Stimulated activated CD8-positive, alpha-beta memory T cell treated with anti-CD3 and anti-CD28 coated beads, Interleukin-15, amount 100 ng/mL, for 24 hours (primary cell): ENCODE measurements around the gene CYB561A3.
A peak's percentile ranks its signal among the peaks of the same experiment; 100 is the strongest.

Source experiments
- DNase-seq: peaks from one replicate; pipeline ENCODE4 v3.0.0-alpha.2; 2020; ENCODE audit warnings: low read depth

CYB561A3 gene

DNA sequence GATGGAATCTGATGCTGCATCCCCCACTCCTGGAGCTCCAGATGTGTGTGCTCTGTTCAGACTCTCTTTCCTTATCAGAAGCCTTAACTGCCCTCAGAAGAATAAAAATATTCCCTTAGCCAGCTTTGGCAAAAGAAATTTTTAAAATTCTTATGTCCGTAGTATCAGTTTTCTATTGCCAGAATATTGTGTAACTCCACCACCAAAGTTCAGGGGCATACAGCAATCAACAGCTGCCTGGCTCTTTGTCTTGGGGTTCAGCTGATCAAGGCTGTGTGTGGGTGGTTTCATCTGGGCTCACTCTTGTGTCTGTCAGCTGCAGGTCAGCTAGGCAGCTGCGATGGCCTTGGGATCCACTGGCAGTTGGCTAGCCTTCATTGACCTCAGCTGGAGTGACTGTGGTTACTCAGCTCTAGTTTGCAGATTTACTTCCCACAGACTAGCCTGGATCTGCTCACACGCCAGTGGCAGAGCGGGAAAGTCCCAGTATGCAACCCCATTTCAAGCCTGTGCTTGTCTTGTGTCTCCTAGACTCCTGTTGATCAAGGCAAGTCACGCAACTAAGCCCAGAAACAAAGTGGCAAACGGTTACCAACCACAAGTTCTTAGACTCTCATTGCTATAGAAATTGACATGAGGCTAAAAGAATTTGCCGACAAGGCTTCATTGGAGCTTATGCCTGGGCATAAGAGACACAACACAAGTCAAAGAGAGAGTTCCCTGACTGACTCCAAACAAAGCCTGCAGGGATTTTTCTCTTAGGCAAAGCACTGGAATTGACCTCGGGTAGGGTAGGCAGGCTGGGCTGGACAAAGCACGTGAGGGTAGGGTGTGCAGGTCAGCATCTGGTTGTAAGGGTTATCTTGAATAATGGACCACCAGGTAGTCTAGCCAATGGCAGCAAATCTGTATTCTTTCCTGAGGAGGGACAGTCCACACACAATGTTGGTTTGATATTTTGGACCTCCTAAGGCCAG lies 8.0 kb upstream of the CYB561A3 start:
- DNase-seq: no peak

DNA sequence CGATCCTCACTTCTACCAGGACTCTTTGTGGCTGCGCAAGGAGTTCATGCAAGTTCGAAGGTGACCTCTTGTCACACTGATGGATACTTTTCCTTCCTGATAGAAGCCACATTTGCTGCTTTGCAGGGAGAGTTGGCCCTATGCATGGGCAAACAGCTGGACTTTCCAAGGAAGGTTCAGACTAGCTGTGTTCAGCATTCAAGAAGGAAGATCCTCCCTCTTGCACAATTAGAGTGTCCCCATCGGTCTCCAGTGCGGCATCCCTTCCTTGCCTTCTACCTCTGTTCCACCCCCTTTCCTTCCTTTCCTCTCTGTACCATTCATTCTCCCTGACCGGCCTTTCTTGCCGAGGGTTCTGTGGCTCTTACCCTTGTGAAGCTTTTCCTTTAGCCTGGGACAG lies 7.0 kb upstream of the CYB561A3 start:
- no peak for DNase-seq

DNA sequence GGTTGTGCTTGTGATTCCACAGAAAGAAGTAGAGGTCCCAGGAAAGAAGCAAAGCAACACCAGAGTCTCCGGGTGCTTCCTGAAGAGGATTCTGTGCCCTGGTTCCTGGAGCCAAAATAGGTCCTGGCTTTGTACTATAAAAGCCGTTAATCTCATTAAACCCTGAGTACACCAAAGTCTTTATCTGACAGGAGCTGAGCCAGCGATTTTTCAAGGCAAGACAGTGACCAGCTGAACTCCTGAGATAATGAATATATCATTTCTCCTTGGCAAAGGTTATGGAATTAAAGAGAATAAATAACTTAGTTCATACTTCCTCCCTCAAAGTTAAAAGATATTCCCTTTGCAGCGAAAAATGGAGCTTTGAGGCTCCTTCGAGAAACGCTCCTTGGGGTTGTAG lies 5.7 kb upstream of the CYB561A3 start:
- DNase-seq: no peak

DNA sequence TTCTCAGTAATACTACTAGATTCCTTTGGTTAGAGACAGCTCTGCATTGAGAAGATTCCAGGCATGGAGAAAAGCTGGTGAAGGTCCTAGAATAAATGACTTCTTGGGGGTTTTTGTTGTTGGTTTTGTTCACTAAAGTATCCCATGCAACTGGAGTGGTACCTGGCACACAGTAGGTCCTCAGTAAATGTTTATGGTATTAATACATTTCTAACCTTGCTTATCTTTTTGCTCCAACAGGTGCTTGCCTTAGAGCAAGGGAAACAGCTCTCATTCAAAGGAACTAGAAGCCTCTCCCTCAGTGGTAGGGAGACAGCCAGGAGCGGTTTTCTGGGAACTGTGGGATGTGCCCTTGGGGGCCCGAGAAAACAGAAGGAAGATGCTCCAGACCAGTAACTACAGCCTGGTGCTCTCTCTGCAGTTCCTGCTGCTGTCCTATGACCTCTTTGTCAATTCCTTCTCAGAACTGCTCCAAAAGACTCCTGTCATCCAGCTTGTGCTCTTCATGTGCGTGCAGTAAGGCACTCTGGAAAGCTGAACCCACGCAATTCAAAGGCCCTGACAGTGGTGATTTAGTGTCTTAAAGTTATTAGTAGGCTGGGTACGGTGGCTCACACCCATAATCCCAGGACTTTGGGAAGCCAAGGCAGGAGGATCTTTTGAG lies 2.5 kb upstream of the CYB561A3 start:
- no peak for DNase-seq

DNA sequence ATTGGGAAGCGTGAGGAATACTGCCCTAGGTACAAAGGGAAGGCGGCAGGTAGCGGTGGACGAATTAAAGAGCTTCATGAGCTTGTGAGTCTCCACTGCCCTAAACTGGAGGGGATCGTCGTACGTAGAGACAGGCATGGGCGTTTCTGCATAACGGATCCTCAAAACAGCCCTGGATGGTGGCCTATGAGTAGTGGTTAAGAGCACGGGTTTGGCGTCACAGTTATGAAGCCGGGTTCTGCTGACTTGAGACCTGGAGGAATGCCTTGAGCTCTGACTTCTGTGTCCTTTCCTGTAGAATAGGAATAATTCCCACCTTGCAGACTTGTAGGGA lies 827 bp upstream of the CYB561A3 start:
- DNase-seq: no peak

DNA sequence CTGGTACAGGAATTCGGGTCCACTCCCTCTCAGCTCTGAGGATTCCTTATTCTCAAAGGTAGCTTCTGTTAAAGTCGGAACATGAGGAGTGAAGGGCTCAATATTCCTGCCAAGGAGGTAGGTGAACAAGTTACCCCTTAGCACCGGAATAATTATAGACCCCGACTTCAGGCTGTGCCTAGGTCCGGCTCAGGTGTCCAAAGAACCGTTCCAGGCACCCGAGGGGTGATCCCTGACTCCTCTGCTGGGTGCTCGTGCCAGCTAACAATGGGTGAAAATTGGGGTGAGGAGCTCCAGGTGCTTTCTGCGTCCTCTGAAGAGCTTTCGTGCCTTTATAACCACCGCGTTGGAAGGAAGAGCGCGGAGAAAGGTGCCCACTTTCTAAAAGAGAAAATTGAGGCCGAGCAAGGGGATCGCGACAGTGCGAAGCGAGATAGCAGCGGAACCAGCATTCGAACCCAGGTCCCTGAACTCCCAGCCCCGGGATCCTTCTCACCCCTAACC lies 393 bp downstream of the CYB561A3 start:
- peak; percentile 3 for DNase-seq

DNA sequence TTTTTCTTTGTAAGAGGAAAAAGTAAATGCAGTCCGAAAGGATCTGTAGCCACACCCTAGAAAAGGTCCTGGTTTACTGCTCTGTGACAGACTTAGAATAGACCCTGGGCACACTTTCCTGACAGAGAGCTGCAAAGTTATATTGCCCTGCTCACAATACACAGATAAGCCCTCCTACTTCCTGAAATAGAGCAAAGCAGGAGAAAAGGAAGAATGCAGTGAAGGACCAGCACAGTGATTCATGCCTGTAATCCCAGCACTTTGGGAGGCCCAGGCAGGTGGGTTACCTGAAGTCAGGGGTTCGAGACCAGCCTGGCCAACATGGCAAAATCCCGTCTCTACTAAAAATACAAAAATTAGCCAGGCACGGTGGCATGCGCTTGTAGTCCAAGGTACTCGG lies 2.2 kb downstream of the CYB561A3 start:
- no peak for DNase-seq

DNA sequence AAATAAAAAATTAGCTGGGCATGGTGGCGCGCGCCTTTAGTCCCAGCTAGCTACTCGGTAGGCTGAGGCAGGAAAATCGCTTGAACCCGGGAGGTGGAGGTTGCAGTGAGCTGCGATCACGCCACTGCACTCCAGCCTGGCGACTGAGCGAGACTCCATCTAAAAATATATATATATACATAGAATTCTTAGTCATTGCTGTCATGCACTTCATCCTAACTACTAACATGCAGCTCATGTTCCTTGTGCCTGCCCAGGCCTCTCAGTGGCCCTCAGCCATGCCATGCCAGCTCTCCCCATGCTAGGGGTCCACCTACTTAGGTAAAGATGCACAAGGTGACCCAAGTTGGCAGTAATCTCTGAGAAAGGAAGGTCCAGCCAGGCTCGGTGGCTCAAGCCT lies 3.1 kb downstream of the CYB561A3 start:
- DNase-seq: no peak

DNA sequence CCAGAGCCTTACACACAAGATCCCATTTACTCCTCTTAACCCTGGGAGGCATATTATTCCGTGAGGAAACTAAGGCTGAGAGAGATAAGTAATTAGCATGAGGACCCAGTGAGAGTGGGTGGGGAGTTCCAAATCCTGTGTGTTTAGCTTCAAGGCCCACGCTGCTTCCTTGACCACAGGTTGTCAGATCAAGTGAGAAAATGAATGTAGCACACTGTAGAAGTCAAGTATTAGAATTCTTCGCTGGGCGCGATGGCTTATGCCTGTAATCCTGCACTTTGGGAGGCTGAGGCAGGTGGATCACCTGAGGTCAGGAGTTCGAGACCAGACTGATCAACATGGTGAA lies 3.8 kb downstream of the CYB561A3 start:
- no peak for DNase-seq

DNA sequence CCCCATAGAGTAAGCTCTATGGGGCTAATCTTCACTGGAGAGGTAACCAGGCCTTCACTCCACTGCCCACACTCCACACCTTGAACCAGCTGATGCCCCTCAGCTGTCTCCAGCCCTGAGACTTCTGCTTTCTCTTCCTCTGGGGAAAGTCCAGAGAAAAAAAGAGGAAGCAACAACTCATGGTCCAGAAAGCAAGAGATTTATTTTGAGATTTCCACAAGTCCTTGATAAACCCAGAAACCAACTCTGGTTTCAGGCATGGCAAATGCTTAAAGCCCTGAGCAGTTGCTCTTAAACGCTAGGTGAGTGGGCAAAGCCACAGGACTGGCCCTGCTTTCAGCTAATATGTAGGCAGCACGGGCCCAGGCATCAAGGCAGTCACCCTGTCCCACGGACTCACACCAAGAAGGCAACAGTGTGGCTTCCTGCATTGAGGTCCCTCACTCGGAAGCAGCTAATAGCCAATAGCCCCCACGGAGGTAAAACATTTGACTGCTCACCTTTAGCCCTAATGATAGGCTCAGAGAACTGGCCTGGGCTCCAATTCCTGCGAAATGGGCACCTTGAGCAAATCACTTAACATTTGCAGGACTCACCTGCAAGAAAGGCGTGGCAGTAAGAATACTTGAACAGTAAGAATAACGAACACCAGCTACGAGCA lies 4.3 kb downstream of the CYB561A3 start:
- no peak for DNase-seq

DNA sequence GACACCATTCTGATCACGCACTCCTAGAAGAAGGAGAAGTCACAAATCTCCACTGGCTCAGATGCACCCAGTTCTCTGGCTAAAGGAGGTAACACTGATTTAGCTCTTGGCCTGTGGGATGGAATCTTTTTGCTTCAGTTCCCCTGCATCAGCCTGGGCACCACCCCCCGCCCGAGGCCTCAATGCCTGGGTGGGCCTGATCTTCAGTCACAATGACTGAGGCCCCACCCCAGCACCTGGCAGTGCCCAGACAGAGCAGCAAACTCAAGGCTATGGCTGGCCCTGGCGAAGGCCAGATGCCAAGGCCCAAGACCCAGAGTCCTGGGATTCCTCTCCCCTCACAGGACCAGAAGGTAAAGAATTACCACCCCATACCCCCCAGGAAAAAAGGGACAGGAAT lies 5.0 kb downstream of the CYB561A3 start:
- no peak for DNase-seq

DNA sequence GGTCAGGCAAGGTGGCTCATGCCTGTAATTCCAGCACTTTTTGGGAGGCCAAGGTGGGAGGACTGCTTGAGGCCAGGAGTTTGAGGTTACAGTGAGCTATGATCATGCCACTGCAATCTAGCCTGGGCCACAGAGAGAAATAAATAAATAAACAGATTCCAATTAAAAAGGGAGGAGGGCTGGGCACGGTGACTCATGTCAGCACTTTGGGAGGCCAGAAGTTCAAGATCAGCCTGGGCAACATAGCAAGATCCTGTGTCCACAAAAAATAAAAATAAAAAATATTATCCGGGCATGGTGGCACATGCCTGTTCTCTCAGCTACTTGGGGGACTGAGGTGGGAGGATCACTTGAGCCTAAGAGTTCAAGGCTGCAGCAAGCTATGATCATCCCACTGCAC lies 7.5 kb downstream of the CYB561A3 start:
- DNase-seq: no peak

DNA sequence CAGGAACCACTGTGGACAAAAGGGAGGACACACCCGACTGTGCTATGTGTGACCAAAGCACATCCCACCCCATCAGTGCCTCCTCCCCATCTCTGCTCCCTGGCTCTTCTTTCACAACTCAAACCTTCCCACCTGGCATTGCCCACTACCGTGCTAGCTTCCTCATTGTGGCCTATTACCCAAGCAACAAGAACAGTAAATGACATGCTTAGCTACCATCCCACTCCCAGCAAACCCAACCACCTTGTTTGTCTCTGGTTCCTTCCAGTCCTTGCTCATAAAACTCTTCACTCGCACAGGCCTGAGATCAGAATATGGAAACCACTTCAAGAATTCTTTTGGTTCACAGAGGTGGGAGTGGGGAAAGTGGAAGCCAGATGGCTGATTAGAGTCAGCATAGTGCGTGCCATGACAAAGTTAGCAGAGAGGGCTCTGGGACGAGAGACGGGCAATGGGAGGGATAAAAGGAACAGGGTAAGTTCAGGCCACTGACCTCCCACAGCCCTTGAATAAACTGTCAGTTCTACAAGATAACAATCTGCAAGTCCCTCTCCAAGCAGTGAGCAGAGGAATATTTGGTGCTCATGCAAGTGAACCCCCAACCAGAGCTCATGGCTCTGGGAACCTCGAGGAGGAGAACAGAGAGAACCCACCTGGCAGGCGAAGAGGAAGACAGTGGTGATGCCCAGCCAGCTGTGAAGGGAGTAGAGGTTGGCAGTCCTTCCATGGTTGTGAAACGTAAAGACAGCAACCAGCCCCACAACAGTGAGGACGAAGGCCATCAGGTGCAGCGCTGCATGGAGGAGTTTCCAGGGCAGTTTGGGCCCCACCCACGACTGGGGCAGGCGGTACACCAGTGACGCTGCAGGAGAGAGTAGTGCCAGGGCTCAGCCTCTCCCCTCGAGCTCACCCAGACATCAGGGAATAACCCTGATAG lies 8.3 kb downstream of the CYB561A3 start:
- no peak for DNase-seq

DNA sequence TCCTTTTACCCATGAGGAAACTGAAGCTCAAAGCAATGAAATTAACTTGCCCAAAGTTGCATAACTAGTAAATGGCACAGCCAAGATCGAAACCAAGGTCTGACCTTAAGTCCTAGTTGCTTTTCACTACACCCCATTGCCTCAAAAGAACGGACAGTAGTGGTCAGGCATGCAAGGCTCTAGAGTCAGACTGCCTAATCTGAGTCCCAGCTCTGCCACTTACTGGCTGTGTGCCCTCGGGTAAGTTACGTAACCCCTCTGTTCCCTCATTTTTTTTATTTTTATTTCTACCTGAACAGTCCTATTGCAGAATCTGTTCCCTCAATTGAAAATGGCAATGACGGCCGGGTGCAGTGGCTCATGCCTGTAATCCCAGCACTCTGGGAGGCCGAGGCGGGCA lies 9.6 kb downstream of the CYB561A3 start:
- no peak for DNase-seq

DNA sequence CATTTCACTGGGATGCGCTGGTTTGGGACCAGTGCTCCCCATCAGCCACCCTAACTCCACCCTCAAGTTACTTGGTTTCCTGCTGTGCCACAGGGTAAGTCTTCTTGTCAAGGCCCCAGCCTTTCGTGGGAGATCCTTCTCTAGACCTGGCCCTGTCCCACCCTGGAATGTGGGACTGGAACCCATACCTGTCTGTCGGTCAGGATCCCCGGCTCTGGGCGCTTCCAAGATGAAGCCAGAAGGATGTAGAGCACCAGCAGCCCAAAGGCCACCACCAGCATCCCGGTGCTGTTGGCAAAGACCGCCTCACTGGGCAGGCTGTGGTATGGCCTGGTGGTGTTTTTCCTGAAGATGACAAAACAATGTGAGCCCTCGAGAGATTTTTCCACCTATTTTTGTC lies 10.9 kb downstream of the CYB561A3 start:
- no peak for DNase-seq

DNA sequence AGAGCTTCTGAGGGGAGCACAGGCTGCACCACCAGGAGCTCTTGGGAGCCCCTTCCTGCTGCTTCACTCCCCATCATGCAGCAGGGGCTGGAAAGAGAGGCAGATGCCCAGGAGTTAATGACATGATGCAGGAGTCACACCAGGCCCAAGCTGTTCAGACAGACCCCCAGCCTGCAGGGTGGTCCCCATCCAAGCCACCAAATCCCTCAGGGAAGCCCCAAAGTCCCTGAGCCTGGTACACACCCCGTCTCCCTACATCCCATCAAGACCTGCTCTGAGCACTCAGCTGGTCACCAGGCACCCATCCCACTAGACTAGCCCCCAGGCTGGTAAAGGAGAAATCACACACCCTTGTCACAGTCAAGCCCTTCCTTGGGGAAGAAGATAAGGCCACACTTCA lies 11.3 kb downstream of the CYB561A3 start:
- DNase-seq: no peak

DNA sequence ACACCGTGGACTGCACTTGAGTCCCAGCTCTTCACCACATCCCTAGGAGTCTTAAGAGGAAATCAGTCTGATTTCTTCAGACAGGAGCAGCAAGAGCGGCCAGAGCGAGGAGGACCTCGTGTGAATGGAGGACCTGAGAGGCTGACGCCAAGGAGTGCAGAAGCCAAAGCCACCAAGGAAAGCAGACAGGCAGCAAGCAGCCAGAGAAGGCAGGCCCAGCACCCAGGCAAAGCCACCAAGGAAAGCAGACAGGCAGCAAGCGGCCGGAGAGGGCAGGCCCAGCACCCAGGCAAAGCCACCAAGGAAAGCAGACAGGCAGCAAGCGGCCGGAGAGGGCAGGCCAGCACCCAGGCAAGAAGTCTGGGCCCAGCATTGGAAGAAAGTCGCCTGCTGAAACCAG lies 11.8 kb downstream of the CYB561A3 start:
- DNase-seq: no peak

DNA sequence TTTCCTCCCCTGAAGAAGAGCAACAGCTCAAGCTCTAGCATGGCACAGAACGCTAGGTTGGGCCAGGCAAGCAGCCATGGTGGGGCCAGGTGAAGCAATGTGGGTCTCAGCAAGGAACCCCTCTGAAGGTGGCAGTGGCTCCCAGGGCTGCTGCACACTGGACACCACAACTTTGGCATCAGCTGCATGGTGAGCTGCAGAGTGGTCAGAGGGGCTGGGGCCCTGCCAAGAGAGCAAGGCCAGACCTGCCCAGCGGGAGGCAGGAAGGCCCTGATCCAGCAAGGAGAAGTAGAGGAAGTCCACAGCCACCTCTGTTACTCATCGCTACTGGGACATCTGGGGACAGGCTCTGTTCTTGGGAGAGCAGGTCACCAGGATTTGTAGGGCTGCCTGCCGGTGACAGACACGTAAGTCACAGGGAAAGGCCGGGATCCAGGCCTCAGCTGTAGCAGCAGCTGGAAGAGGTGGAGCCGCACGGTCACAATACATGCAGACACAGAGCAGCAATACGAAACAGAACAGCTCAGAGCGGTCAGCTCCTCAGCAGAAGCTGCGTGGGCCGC lies 12.4 kb downstream of the CYB561A3 start:
- DNase-seq: no peak

DNA sequence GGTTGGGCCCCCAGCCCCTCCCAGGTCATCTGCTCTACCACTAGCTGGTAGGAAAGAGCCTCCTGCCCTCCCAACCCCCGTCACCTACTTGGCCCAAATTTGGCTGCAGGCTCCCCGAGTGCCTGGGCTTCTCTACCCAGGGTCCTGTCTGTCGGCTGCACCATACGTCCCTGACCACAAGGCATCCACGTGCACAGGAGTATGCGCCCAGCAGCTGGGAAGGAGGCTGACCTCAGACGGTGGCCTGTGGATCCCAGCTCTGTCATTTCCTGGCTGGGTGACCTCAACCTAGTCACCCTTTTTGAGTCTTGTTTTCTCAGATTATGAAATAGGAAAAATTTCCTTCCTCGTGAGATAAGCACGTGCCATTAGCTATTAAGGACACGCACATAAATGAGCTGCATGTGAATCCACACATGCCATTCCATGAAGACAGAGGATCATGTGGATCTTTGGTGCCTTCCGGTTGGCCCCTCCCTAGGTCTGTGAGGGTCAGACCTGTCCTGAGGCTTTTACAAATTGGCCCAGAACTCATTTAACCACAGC lies 13.7 kb downstream of the CYB561A3 start:
- no peak for DNase-seq

DNA sequence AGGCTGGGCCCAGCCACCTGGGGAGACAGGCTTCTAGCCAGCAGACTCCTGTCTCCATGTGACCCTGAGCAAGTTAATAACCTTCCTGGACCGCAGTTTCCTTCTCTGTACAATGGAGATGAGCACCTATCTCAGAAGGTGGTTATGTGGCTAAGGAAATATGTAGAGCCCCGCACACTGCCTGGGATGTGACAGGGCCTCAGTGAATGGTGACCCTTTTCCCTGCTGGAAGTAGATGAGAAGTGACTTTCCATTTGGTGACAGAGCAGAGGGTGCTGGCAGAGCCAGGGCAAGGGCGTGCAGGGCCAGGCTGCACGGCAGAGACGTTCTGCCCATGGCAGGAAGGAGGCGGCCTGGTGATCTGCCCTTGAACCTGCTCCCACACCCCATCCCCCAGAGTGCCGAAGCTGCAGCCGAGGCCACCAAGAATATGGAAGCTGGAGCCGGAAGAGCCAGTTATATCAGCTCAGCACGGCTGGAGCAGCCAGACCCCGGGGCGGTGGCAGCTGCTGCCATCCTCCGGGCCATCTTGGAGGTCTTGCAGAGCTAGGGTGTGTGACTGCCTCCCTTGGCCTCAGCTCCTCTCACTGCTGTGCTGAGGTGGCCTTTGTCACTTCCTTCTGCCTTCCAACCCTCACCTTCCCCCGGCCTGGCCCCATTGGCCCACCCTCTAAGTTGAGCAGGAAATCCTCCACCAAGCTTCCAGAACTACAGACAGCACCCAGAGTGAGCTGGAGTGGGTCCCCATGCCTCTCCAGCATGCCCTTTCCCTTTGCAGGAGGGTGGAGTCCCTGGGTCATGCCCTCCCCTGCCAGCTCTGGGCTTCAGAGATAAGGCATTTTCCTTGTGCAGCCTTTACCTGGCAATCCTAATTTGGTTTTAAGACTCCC lies 15.5 kb downstream of the CYB561A3 start:
- DNase-seq: no peak
